ENCODE results near the gene NAXD.
A peak's percentile ranks its signal among the peaks of the same experiment; 100 is the strongest.

The NAXD gene

DNA sequence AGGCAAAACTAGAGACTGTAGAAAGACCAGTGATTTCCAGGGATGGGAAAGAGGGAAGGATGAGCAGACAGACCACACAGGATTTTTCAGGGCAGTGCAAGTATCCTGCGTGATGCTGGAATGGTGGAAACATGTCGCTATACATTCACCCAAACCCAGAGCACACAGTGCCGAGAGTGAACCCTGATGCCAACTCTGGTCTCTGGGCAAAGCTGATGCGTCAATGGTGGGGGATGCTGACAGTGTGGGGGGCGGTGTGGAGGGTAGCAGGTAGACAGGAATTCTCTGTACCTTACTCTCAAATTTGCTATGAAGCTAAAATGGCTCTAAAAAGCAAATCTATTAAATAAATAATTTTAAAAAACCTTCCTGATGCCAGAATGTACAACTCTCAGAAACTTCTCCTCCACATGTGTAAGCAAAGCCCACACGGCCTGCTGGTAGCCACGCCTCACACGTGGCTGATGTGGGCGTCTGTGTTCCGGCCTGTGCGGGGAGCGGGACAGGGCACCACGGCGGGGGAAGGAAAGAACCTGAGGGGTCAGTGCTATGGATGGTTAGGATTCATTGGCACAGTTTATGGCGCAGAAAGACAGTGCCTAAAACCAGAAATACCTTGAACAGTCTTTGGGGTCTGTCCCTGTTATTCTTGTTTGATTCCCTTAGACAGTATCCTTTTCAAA is 66.7 kb downstream of the NAXD start:
- Histone ChIP-seq H3K9ac (ENCODE audit: low read length) (no peak overlapping the region), H2AFZ (ENCODE audit: low read length) (no peak overlapping the region), H3K9me2 (replicated peaks; ENCODE audit: insufficient read depth, low read length) (no peaks in the 10 kb centered on the region), H3K79me2 (ENCODE audit: low read length) (no peaks in the 10 kb centered on the region), H3K27me3 (replicated peaks; ENCODE audit: insufficient read depth, low read length) (no peaks in the 10 kb centered on the region), H3K4me1 (ENCODE audit: low read length) (no peaks in the 10 kb centered on the region), H3K4me3 (ENCODE audit: low read length) (no peak overlapping the region), H3K4me2 (ENCODE audit: low read depth, low read length) (no peak overlapping the region), H3F3A (ENCODE audit: insufficient read depth, low read length) (no peaks in the 10 kb centered on the region), H3K9me3 (replicated peaks; ENCODE audit: insufficient read depth, low read length) (no peaks in the 10 kb centered on the region), H4K20me1 (ENCODE audit: insufficient read depth, low read length) (no peaks in the 10 kb centered on the region), H3K36me3 (replicated peaks; ENCODE audit: insufficient read depth, low read length) (no peaks in the 10 kb centered on the region), H3K27ac (ENCODE audit: low read length) (no peak overlapping the region)
- TF ChIP-seq EZH2 (optimal IDR thresholded peaks at IDR 0.05; ENCODE audit: low read depth, low read length) (no peak), EZH2phosphoT487 (IDR thresholded peaks at IDR 0.05; ENCODE audit: low read length) (no peak)
- TF ChIP-seq, protein P1, sequence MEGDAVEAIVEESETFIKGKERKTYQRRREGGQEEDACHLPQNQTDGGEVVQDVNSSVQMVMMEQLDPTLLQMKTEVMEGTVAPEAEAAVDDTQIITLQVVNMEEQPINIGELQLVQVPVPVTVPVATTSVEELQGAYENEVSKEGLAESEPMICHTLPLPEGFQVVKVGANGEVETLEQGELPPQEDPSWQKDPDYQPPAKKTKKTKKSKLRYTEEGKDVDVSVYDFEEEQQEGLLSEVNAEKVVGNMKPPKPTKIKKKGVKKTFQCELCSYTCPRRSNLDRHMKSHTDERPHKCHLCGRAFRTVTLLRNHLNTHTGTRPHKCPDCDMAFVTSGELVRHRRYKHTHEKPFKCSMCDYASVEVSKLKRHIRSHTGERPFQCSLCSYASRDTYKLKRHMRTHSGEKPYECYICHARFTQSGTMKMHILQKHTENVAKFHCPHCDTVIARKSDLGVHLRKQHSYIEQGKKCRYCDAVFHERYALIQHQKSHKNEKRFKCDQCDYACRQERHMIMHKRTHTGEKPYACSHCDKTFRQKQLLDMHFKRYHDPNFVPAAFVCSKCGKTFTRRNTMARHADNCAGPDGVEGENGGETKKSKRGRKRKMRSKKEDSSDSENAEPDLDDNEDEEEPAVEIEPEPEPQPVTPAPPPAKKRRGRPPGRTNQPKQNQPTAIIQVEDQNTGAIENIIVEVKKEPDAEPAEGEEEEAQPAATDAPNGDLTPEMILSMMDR (IDR thresholded peaks at IDR 0.05; ENCODE audit: low read length), result no peak
- DNase-seq, result no peak

DNA sequence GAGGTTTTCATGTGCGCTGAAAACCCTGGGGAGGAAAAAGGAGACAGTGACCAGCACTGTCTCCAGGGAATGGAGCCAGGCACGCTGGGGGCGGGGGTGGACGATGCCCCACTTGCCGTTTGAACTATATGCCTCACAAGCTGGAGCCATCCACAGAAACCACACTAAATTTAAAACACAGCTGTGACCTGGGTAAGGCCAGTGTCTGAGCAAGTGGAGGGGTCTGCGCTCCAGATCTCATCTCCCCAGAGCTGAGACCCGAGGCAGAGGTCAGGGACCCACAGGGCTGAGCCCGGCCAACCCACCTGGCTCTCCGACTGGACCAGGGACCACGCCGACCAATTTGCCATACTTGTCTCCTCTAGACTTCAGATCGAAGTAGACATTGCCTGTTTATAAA is 67.4 kb downstream of the NAXD start:
- Histone ChIP-seq H3K4me1 (ENCODE audit: low read length) (no peaks in the 10 kb centered on the region), H3K9ac (ENCODE audit: low read length) (no peak overlapping the region), H3K79me2 (ENCODE audit: low read length) (no peaks in the 10 kb centered on the region), H2AFZ (ENCODE audit: low read length) (no peak overlapping the region), H3K9me3 (replicated peaks; ENCODE audit: insufficient read depth, low read length) (no peaks in the 10 kb centered on the region), H3F3A (ENCODE audit: insufficient read depth, low read length) (no peaks in the 10 kb centered on the region), H3K4me3 (ENCODE audit: low read length) (no peak overlapping the region), H3K9me2 (replicated peaks; ENCODE audit: insufficient read depth, low read length) (no peaks in the 10 kb centered on the region), H3K4me2 (ENCODE audit: low read depth, low read length) (no peak overlapping the region), H3K27ac (ENCODE audit: low read length) (no peak overlapping the region), H3K27me3 (replicated peaks; ENCODE audit: insufficient read depth, low read length) (no peaks in the 10 kb centered on the region), H4K20me1 (ENCODE audit: insufficient read depth, low read length) (no peaks in the 10 kb centered on the region), H3K36me3 (replicated peaks; ENCODE audit: insufficient read depth, low read length) (no peaks in the 10 kb centered on the region)
- no peak for DNase-seq
- TF ChIP-seq, protein P1 (IDR thresholded peaks at IDR 0.05; ENCODE audit: low read length), result no peak
- TF ChIP-seq EZH2 (optimal IDR thresholded peaks at IDR 0.05; ENCODE audit: low read depth, low read length) (no peak), EZH2phosphoT487 (IDR thresholded peaks at IDR 0.05; ENCODE audit: low read length) (no peak)

DNA sequence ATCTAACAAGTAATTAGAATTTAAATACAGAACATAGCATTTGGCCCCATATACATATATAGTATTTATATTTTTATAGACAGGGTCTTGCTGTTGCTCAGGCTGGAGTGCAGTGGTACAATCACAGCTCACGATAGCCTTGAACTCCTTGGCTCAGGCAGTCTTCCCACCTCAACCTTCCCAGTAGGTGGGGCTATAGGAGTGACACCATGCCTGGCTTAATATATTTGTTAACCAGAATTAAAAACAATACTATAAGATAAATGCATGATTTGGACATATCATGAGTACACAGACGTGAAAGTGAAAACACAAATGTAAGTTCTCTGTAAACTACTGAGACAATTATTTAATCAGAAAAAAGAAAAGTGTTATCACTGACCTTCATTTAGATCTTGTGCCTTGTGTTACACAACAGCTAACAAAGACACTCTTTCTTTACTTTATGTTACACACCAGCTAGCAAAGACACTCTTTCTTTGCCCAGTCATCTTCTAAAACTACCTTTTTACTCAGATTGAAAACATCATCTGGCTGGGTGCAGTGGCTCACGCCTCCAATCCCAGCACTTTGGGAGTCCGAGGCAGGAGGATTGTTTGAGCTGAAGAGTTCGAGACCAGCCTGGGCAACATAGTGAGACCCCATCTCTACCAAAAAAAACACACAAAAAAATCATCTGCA is 68.0 kb downstream of the NAXD start:
- H3K4me1 ChIP-seq (ENCODE audit: low read length), result no peaks in the 10 kb centered on the region
- no peaks in the 10 kb centered on the region for H3K36me3 ChIP-seq (replicated peaks; ENCODE audit: insufficient read depth, low read length)
- H3K79me2 ChIP-seq (ENCODE audit: low read length), result no peaks in the 10 kb centered on the region
- H4K20me1 ChIP-seq (ENCODE audit: insufficient read depth, low read length), result no peaks in the 10 kb centered on the region
- no peaks in the 10 kb centered on the region for H3K27me3 ChIP-seq (replicated peaks; ENCODE audit: insufficient read depth, low read length)
- H3K4me2 ChIP-seq (ENCODE audit: low read depth, low read length), result no peak overlapping the region
- no peak overlapping the region for H3K4me3 ChIP-seq (ENCODE audit: low read length)
- DNase-seq, result no peak
- H3F3A ChIP-seq (ENCODE audit: insufficient read depth, low read length), result no peaks in the 10 kb centered on the region
- no peaks in the 10 kb centered on the region for H3K9me2 ChIP-seq (replicated peaks; ENCODE audit: insufficient read depth, low read length)
- H3K9me3 ChIP-seq (replicated peaks; ENCODE audit: insufficient read depth, low read length), result no peaks in the 10 kb centered on the region
- no peak overlapping the region for H3K9ac ChIP-seq (ENCODE audit: low read length)
- TF ChIP-seq, protein P1 (IDR thresholded peaks at IDR 0.05; ENCODE audit: low read length), result peak; percentile 14; the same call in 1 of the 2 replicates
- no peak for TF ChIP-seq EZH2 (optimal IDR thresholded peaks at IDR 0.05; ENCODE audit: low read depth, low read length)
- no peak overlapping the region for H3K27ac ChIP-seq (ENCODE audit: low read length)
- no peak overlapping the region for H2AFZ ChIP-seq (ENCODE audit: low read length)
